Tibial nerve (tissue), 4 donors: ENCODE measurements around the gene TRABD2A. TPM values are rescaled to one million over a fixed set of nuclear protein-coding genes. Genes with fewer than 3 reads are reported as not detected.
A peak's percentile ranks its signal among the peaks of the same experiment; 100 is the strongest.

Source experiments
- DNase-seq, 2 donors: peaks; one replicate each; pipeline ENCODE4 v3.0.0-alpha.2; 2019; ENCODE audit warnings: low spot score in 2 of 2
- H3K27ac ChIP-seq, 4 donors: fragments of 200-600 bp; sonication (generic) in 3 of 4; one replicate each; pipeline ENCODE4 v1.5.1; 2017 to 2019; ENCODE audit warnings: mild to moderate bottlenecking in 1 of 4
- H3K27me3 ChIP-seq, 2 donors: fragments of 200-600 bp; sonication (generic) in 1 of 2; one replicate each; pipeline versions ENCODE4 v1.5.1 to v1.6.0; 2017 to 2019
- H3K36me3 ChIP-seq, 3 donors: fragments of 200-600 bp; sonication (generic); one replicate each; pipeline ENCODE4 v1.5.1; 2018 to 2019
- H3K4me1 ChIP-seq, 4 donors: fragments of 200-600 bp; sonication (generic) in 3 of 4; one replicate each; pipeline ENCODE4 v1.5.1; 2017 to 2019
- H3K4me3 ChIP-seq, 4 donors: fragments of 200-600 bp; sonication (generic) in 3 of 4; one replicate each; pipeline ENCODE4 v1.5.1; 2017 to 2019; ENCODE audit warnings: mild to moderate bottlenecking in 1 of 4, moderate library complexity in 1 of 4
- H3K9me3 ChIP-seq, 4 donors: fragments of 200-600 bp; sonication (generic) in 3 of 4; one replicate each; pipeline ENCODE4 v1.5.1; 2017 to 2019
- EP300 ChIP-seq, 2 donors: sonication (generic); formaldehyde crosslinking; IDR thresholded peaks; one replicate each; pipeline ENCODE4 v1.6.1; 2017; ENCODE audit warnings: antibody characterized with exemption in 2 of 2, mild to moderate bottlenecking in 1 of 2
- POLR2A ChIP-seq, 2 donors: fragments of 450-650 bp; IDR thresholded peaks; one replicate each; pipeline ENCODE4 v1.6.1; 2017; ENCODE audit warnings: antibody characterized with exemption in 2 of 2, mild to moderate bottlenecking in 2 of 2, moderate library complexity in 2 of 2
- WGBS, 2 donors: methylation state at CpG; one replicate each; pipeline ENCODE4 v1.1.5; 2018; 5-methylcytosine and 5-hydroxymethylcytosine counted together
- total RNA-seq, 4 donors: library from RNA; depleted of rRNA; stranded (reverse); fragments of >200 nt; gene quantifications; one replicate each; pipeline ENCODE4 v1.1.0, GENCODE V29; 2016
- TF ChIP-seq, protein P1 (sequence below), 5 experiments: fragments of 200-600 bp in 3 of 5; fragments of 450-650 bp in 2 of 5; sonication (generic) in 3 of 5; IDR thresholded peaks; one replicate each; pipeline ENCODE4 v1.5.1; 2016 to 2019; ENCODE audit warnings: antibody characterized with exemption in 5 of 5, mild to moderate bottlenecking in 3 of 5, moderate library complexity in 2 of 5

TRABD2A gene
- total RNA-seq, 4 donors from 2014 or later = 0.98 to 6.3 (median 1.7) TPM; not detected in 1

DNA sequence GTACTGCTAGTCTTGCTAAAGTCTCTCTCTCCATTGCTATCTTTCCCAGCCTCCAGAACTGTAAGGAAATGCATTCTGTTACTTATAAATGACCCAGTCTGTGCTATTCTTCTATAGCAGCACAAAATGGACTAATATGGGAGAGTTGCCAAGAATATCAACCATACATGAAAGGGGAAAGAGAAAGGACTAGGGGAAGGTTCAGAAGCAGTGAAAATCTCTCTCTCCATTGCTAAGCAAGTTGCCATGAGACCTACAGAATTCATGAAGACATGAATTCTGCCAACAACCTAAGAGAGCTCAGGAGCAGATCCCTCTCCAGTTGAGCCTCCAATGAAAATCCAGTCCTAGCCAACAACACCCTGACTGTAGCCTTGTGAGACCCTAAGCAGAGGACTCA is 3.6 kb upstream of the TRABD2A start:
- Histone ChIP-seq H3K27ac (no peak overlapping the region), H3K9me3 (no peaks in the 10 kb centered on the region), H3K4me3 (no peak overlapping the region), H3K27me3 (peaks cover 0 to 21% of the 10 kb centered on the region in 2 donors), H3K4me1 (peaks cover 0 to 41% (median 19%) of the 10 kb centered on the region in 4 donors), H3K36me3 (no peaks in the 10 kb centered on the region)
- no peak for DNase-seq
- TF ChIP-seq POLR2A (IDR thresholded peaks at IDR 0.05) = no peak
- TF ChIP-seq, protein P1, sequence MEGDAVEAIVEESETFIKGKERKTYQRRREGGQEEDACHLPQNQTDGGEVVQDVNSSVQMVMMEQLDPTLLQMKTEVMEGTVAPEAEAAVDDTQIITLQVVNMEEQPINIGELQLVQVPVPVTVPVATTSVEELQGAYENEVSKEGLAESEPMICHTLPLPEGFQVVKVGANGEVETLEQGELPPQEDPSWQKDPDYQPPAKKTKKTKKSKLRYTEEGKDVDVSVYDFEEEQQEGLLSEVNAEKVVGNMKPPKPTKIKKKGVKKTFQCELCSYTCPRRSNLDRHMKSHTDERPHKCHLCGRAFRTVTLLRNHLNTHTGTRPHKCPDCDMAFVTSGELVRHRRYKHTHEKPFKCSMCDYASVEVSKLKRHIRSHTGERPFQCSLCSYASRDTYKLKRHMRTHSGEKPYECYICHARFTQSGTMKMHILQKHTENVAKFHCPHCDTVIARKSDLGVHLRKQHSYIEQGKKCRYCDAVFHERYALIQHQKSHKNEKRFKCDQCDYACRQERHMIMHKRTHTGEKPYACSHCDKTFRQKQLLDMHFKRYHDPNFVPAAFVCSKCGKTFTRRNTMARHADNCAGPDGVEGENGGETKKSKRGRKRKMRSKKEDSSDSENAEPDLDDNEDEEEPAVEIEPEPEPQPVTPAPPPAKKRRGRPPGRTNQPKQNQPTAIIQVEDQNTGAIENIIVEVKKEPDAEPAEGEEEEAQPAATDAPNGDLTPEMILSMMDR (IDR thresholded peaks at IDR 0.05) = no peak
- TF ChIP-seq EP300 (IDR thresholded peaks at IDR 0.05) = no peak

DNA sequence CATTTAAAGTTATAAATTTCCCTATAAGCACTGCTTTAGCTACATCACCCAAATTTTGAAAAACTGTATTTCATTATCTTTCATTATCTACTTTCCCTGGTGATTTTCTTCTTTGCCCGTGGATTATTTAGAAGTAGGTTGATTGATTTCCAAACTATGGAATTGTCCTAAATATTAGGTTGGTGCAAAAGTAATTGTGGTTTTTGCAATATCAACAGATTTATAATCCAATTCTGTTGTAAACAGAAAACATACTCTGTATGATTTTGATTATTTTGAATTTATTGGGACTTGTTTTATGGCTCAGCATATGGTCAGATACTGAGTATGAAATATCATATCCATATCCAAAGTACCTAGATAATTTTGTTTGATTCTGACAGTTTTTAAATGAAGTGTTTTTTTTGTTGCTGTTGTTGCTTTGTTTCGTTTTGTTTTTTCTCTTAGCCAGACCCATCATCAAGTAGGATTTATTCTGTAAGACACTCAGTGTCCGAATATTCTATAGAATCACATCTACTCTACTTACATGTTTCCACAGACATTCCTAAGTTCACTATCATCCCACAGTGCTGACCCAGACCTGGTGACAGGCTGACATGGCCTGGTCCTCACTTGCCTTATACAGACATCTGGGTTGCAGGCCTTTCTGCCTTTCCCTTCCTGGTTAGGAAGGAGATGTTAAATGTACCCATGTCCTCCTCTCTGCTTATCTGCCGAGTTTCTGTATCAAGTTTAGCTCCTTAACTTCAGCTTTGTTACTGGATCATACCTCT is 2.1 kb upstream of the TRABD2A start:
- no peaks in the 10 kb centered on the region for H3K36me3 ChIP-seq
- no peak overlapping the region for H3K27ac ChIP-seq
- H3K4me1 ChIP-seq = peaks cover 0 to 31% (median 14%) of the 10 kb centered on the region in 4 donors
- peaks cover 0 to 21% of the 10 kb centered on the region in 2 donors for H3K27me3 ChIP-seq
- DNase-seq = no peak
- no peaks in the 10 kb centered on the region for H3K9me3 ChIP-seq
- no peak for TF ChIP-seq EP300 (IDR thresholded peaks at IDR 0.05)
- no peak for TF ChIP-seq POLR2A (IDR thresholded peaks at IDR 0.05)
- TF ChIP-seq, protein P1 (IDR thresholded peaks at IDR 0.05) = no peak
- 93 to 95% methylated on average over 4 of the region's 4 CpGs for WGBS, 2 donors
- H3K4me3 ChIP-seq = no peak overlapping the region

DNA sequence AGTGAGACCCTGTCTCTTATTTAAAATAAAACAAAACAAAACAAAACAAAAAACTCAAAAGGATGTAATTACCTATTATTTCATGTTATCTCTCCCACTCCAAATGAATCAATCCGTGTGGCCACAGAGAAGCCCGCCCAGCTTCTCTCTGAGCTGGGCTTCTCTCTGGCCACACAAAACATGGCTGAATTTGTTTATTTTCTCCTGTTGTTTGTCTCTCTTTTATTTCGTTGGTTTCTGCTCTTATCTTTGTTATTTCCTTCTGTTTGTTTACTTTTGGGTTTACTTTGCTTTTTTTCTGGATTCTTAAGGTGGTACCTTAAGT is 1.5 kb upstream of the TRABD2A start:
- DNase-seq = no peak
- Histone ChIP-seq H3K9me3 (no peaks in the 10 kb centered on the region), H3K27me3 (peaks cover 0 to 21% of the 10 kb centered on the region in 2 donors), H3K4me3 (peak overlapping the region in 1 of 4 donors; percentile 49), H3K27ac (peak overlapping the region in 1 of 4 donors; percentile 50), H3K4me1 (peaks cover 0 to 31% (median 14%) of the 10 kb centered on the region in 4 donors), H3K36me3 (no peaks in the 10 kb centered on the region)
- no peak for TF ChIP-seq EP300 (IDR thresholded peaks at IDR 0.05)
- TF ChIP-seq, protein P1 (IDR thresholded peaks at IDR 0.05) = peak in 2 of 5 experiments; percentile 3 to 6
- WGBS, 2 donors = 62 to 69% methylated on average over 3 of the region's 3 CpGs

DNA sequence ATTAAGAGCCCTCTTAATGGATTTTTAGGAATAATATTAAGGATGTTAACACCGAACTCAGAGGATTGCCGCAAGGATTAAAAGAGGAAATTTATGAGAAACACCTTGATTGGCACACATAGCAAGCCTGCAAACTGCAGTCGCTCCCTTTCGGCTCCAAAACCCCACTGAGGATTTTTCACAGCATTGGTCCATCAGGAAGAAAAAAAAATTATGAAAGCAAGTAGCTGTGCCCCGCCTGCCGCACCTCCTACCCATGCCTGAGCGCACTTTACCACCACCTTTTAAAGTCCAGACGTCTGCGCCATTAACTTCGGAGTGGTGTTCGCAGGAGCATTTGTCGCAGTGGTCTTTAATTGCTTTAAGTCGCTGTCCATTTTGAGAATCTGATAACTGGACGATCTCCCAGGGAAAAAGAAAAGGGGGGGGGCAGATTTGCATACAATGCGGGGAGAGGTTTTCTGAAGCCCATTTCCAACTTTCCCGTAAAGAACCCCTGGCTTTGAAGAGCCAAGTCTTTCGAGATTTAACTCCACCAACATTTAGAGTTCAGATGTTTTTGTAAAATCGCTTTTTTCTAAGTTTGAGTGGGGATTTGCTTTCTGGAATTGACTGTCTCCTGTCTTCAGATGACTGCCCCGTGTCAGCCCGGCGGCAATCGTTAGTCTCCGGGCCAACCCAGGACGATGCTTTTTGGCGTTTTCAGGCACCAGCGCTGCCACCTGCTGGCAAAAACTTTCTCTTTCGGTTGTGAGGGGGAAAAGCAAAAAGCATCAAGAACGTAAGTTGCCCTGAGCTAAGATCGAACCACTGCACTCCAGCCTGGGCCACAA is 913 bp upstream of the TRABD2A start:
- Histone ChIP-seq H3K9me3 (no peaks in the 10 kb centered on the region), H3K4me1 (peaks cover 0 to 31% (median 14%) of the 10 kb centered on the region in 4 donors), H3K27ac (peak overlapping the region in 2 of 4 donors; percentile 50 to 59), H3K36me3 (no peaks in the 10 kb centered on the region), H3K27me3 (peaks cover 0 to 21% of the 10 kb centered on the region in 2 donors), H3K4me3 (peak overlapping the region; percentile 34 to 61 (median 53))
- WGBS, 2 donors = 1 to 2% methylated on average over 29 of the region's 29 CpGs
- DNase-seq = peak; percentile 67 to 84
- TF ChIP-seq EP300 (IDR thresholded peaks at IDR 0.05) (peak in 1 of 2 donors; percentile 58), POLR2A (IDR thresholded peaks at IDR 0.05) (no peak)
- TF ChIP-seq, protein P1 (IDR thresholded peaks at IDR 0.05) = peak; percentile 57 to 81 (median 74)

DNA sequence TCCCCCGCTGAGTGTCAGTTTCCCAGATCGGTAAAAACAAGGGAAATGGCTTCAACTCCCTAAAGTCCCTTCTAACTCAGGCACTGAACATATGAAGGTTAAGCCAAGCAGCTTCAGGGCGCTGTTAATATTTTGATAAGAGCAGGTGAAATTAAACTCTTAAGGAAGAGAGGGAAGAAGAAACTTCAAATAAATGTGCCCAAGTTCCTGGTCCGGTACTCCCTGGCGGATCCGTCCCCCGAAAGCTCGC is 564 bp downstream of the TRABD2A start:
- Histone ChIP-seq H3K27ac (peak overlapping the region in 2 of 4 donors; percentile 40 to 59), H3K4me3 (peak overlapping the region; percentile 34 to 61 (median 53)), H3K9me3 (no peaks in the 10 kb centered on the region), H3K4me1 (peaks cover 0 to 31% (median 14%) of the 10 kb centered on the region in 4 donors), H3K27me3 (peaks cover 0 to 21% of the 10 kb centered on the region in 2 donors), H3K36me3 (no peaks in the 10 kb centered on the region)
- no peak for TF ChIP-seq EP300 (IDR thresholded peaks at IDR 0.05)
- no peak for TF ChIP-seq POLR2A (IDR thresholded peaks at IDR 0.05)
- TF ChIP-seq, protein P1 (IDR thresholded peaks at IDR 0.05) = no peak
- 1% methylated on average over 7 to 8 of the region's 8 CpGs for WGBS, 2 donors
- no peak for DNase-seq
